Neural cell (in vitro differentiated cells): Measurements from ENCODE around the gene ZRANB1. TPM values are rescaled to one million over a fixed set of nuclear protein-coding genes. Genes with fewer than 3 reads are reported as not detected.

Experiments used
- H2AFZ ChIP-seq: fragments of 200-600, 300-800 bp; sonication (generic), shearing (Covaris generic); 2 replicates; pipeline ENCODE4 v1.6.0; 2014; ENCODE audit warnings: low read depth, mild to moderate bottlenecking, antibody characterized with exemption, low read length, moderate library complexity
- H3F3A ChIP-seq: fragments of 200-600 bp; shearing (Covaris generic); 2 replicates; pipeline ENCODE4 v1.6.1; 2016; ENCODE audit warnings: mild to moderate bottlenecking, moderate library complexity, mixed read lengths, antibody characterized with exemption, low read length; ENCODE audit not compliant: insufficient read depth, poor library complexity, severe bottlenecking
- H3K27ac ChIP-seq: fragments of 200-600, 300-800 bp; sonication (generic), shearing (Covaris generic); 2 replicates; pipeline ENCODE4 v1.5.1; 2014; ENCODE audit warnings: mild to moderate bottlenecking, low read length, moderate library complexity
- H3K27me3 ChIP-seq: fragments of 300-800, 200-600 bp; sonication (generic), shearing (Covaris generic); 2 replicates; pipeline ENCODE4 v1.6.0; 2014; ENCODE audit warnings: mild to moderate bottlenecking, low read depth, low read length, moderate library complexity; ENCODE audit not compliant: insufficient read depth
- H3K36me3 ChIP-seq: fragments of 300-800, 200-600 bp; sonication (generic), shearing (Covaris generic); 2 replicates; pipeline ENCODE4 v1.5.1; 2014; ENCODE audit warnings: mild to moderate bottlenecking, antibody characterized with exemption, low read length, moderate library complexity; ENCODE audit not compliant: insufficient read depth
- H3K4me2 ChIP-seq: fragments of 300-800, 200-600 bp; sonication (generic), shearing (Covaris generic); 2 replicates; pipeline ENCODE4 v1.6.0; 2014; ENCODE audit warnings: mild to moderate bottlenecking, low read length
- H3K4me3 ChIP-seq: fragments of 300-800, 200-600 bp; sonication (generic), shearing (Covaris generic); 2 replicates; pipeline ENCODE4 v1.5.1; 2014; ENCODE audit warnings: mild to moderate bottlenecking, low read length, moderate library complexity
- H3K79me2 ChIP-seq: fragments of 200-600 bp; shearing (Covaris generic); replicated peaks from 2 replicates; pipeline ENCODE4 v1.6.0; 2014; ENCODE audit warnings: mild to moderate bottlenecking, low read length, moderate library complexity; ENCODE audit not compliant: insufficient read depth
- H3K9ac ChIP-seq: fragments of 300-800, 200-600 bp; sonication (generic), shearing (Covaris generic); 2 replicates; pipeline ENCODE4 v1.6.1; 2016; ENCODE audit warnings: mild to moderate bottlenecking, low read length, mixed read lengths
- H3K9me2 ChIP-seq: fragments of 200-600 bp; shearing (Covaris generic); 2 replicates; pipeline ENCODE4 v1.6.1; 2016; ENCODE audit warnings: mild to moderate bottlenecking, low read length, mixed read lengths; ENCODE audit not compliant: insufficient read depth
- H3K9me3 ChIP-seq: fragments of 200-600, 300-800 bp; sonication (generic), shearing (Covaris generic); 2 replicates; pipeline ENCODE4 v1.6.1; 2016; ENCODE audit warnings: mild to moderate bottlenecking, mixed run types, low read length, moderate library complexity, mixed read lengths
- H4K20me1 ChIP-seq: fragments of 200-600 bp; shearing (Covaris generic); 2 replicates; pipeline ENCODE4 v1.6.1; 2016; ENCODE audit warnings: mild to moderate bottlenecking, mixed run types; ENCODE audit not compliant: insufficient read depth
- EP300 ChIP-seq: fragments of 450-650 bp; conservative IDR thresholded peaks from 2 replicates; pipeline ENCODE4 v1.6.1; 2014; ENCODE audit warnings: antibody characterized with exemption, mild to moderate bottlenecking, moderate library complexity; ENCODE audit not compliant: poor library complexity, severe bottlenecking
- EZH2 ChIP-seq: fragments of 200-600, 300-800 bp; shearing (Covaris generic), sonication (generic); IDR thresholded peaks from 2 replicates; pipeline ENCODE4 v1.6.1; 2014; ENCODE audit warnings: antibody characterized with exemption, low read length, borderline replicate concordance, mild to moderate bottlenecking; ENCODE audit not compliant: insufficient read depth, poor library complexity, severe bottlenecking
- MXI1 ChIP-seq: fragments of 450-650 bp; conservative IDR thresholded peaks from 2 replicates; pipeline ENCODE4 v1.6.1; 2014; ENCODE audit warnings: antibody characterized with exemption, mild to moderate bottlenecking; ENCODE audit not compliant: poor library complexity, severe bottlenecking
- POLR2AphosphoS5 ChIP-seq: IDR thresholded peaks from 2 replicates; pipeline ENCODE4 v1.6.1; 2012
- RAD21 ChIP-seq: fragments of 450-650 bp; conservative IDR thresholded peaks from 2 replicates; pipeline ENCODE4 v1.6.1; 2014; ENCODE audit warnings: antibody characterized with exemption, mild to moderate bottlenecking, moderate library complexity
- SMC3 ChIP-seq: fragments of 450-650 bp; conservative IDR thresholded peaks from 2 replicates; pipeline ENCODE4 v1.6.1; 2014; ENCODE audit warnings: antibody characterized with exemption, mild to moderate bottlenecking, moderate library complexity; ENCODE audit not compliant: poor library complexity
- TAF1 ChIP-seq: IDR thresholded peaks from 2 replicates; pipeline ENCODE4 v1.6.1; 2012; ENCODE audit warnings: low read depth
- polyA plus RNA-seq: library from polyadenylated mRNA; depleted of rRNA; stranded (reverse); fragments of >200 nt; gene quantifications from 2 replicates; pipeline ENCODE4 v1.2.3, GENCODE V29; 2014
- TF ChIP-seq, protein P1 (sequence below): IDR thresholded peaks from 2 replicates; pipeline ENCODE4 v1.6.1; 2012; ENCODE audit warnings: borderline replicate concordance
- TF ChIP-seq, protein P2 (sequence below): fragments of 450-650 bp; IDR thresholded peaks from 2 replicates; pipeline ENCODE4 v1.5.1; 2014; ENCODE audit warnings: antibody characterized with exemption, mild to moderate bottlenecking, moderate library complexity; ENCODE audit not compliant: poor library complexity, severe bottlenecking

The ZRANB1 gene
- polyA plus RNA-seq, 1 donor from 2014 or later = 47.7 TPM

DNA sequence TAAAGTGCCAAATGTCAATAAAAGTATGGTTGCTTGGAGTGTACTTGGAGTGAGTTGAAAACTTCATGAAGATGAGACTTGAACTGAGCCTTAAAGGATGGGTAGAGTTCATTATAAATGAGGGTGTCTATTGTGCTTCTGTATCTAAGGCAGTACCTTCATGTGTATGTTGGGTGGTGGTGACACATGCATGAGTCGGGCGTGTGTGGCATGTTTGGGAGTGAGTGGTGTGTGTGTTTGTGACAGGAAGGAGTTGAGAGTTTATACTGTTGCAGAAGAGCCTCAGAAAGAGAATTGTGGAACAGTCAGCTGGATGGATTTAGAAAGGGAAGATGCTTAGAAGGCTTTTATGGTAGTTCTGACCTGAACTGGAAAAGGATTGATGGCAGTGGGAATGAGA lies 6.0 kb upstream of the ZRANB1 start:
- Histone ChIP-seq H4K20me1 (no peaks in the 10 kb centered on the region), H3K79me2 (peaks cover 76% of the 10 kb centered on the region)

DNA sequence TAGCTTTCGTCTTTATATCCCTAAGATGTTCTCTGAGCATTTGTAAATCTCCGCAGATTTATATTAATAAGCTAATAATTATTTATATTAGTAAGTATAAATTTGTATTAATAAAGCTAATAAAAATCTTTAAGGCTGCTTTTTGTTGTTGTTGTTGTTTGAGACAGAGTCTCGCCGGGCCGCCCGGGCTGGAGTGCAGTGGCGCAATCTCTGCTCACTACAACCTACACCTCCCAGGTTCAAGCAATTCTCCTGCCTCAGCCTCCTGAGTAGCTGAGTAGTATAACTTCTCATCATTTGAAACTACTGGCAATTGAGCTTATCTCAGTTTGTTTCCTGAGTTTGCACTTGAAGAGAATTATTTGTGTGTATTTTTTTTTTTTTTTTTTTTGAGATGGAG lies 5.1 kb upstream of the ZRANB1 start:
- H3K36me3 ChIP-seq = no peaks in the 10 kb centered on the region
- H4K20me1 ChIP-seq = no peaks in the 10 kb centered on the region

More for the DNA sequence above, 6.0 kb upstream of the ZRANB1 start:
- Histone ChIP-seq H3K27me3 (no peaks in the 10 kb centered on the region), H3K9ac (no peak overlapping the region), H3K9me3 (no peaks in the 10 kb centered on the region), H3K27ac (no peak overlapping the region), H3K9me2 (no peaks in the 10 kb centered on the region), H3K4me2 (no peak overlapping the region), H3F3A (no peaks in the 10 kb centered on the region), H3K36me3 (no peaks in the 10 kb centered on the region), H3K4me3 (no peak overlapping the region), H2AFZ (no peak overlapping the region)
- TF ChIP-seq, protein P1, sequence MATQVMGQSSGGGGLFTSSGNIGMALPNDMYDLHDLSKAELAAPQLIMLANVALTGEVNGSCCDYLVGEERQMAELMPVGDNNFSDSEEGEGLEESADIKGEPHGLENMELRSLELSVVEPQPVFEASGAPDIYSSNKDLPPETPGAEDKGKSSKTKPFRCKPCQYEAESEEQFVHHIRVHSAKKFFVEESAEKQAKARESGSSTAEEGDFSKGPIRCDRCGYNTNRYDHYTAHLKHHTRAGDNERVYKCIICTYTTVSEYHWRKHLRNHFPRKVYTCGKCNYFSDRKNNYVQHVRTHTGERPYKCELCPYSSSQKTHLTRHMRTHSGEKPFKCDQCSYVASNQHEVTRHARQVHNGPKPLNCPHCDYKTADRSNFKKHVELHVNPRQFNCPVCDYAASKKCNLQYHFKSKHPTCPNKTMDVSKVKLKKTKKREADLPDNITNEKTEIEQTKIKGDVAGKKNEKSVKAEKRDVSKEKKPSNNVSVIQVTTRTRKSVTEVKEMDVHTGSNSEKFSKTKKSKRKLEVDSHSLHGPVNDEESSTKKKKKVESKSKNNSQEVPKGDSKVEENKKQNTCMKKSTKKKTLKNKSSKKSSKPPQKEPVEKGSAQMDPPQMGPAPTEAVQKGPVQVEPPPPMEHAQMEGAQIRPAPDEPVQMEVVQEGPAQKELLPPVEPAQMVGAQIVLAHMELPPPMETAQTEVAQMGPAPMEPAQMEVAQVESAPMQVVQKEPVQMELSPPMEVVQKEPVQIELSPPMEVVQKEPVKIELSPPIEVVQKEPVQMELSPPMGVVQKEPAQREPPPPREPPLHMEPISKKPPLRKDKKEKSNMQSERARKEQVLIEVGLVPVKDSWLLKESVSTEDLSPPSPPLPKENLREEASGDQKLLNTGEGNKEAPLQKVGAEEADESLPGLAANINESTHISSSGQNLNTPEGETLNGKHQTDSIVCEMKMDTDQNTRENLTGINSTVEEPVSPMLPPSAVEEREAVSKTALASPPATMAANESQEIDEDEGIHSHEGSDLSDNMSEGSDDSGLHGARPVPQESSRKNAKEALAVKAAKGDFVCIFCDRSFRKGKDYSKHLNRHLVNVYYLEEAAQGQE = no peak
- TF ChIP-seq RAD21 (no peak), TAF1 (no peak), EP300 (no peak), POLR2AphosphoS5 (no peak), EZH2 (no peak), MXI1 (no peak), SMC3 (no peak)
- TF ChIP-seq, protein P2, sequence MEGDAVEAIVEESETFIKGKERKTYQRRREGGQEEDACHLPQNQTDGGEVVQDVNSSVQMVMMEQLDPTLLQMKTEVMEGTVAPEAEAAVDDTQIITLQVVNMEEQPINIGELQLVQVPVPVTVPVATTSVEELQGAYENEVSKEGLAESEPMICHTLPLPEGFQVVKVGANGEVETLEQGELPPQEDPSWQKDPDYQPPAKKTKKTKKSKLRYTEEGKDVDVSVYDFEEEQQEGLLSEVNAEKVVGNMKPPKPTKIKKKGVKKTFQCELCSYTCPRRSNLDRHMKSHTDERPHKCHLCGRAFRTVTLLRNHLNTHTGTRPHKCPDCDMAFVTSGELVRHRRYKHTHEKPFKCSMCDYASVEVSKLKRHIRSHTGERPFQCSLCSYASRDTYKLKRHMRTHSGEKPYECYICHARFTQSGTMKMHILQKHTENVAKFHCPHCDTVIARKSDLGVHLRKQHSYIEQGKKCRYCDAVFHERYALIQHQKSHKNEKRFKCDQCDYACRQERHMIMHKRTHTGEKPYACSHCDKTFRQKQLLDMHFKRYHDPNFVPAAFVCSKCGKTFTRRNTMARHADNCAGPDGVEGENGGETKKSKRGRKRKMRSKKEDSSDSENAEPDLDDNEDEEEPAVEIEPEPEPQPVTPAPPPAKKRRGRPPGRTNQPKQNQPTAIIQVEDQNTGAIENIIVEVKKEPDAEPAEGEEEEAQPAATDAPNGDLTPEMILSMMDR = no peak

More for the DNA sequence above, 5.1 kb upstream of the ZRANB1 start:
- H3K9ac ChIP-seq = no peak overlapping the region
- TF ChIP-seq RAD21 (no peak), MXI1 (no peak), POLR2AphosphoS5 (no peak), SMC3 (no peak), EZH2 (no peak), TAF1 (no peak), EP300 (no peak)
- TF ChIP-seq, protein P1 = no peak
- TF ChIP-seq, protein P2 = no peak
- no peak overlapping the region for H3K4me2 ChIP-seq
- no peaks in the 10 kb centered on the region for H3F3A ChIP-seq
- H3K27me3 ChIP-seq = no peaks in the 10 kb centered on the region
- no peak overlapping the region for H3K27ac ChIP-seq
- no peaks in the 10 kb centered on the region for H3K9me2 ChIP-seq
- no peak overlapping the region for H3K4me3 ChIP-seq
- H3K79me2 ChIP-seq = peaks cover 73% of the 10 kb centered on the region
- H3K9me3 ChIP-seq = no peaks in the 10 kb centered on the region
- no peak overlapping the region for H2AFZ ChIP-seq
